ENCODE results near the gene VHLL.

VHLL gene

GRCh38 chr1:156257711-156258110, 41.4 kb downstream of the VHLL start:
- no peak overlapping the region for H3K27ac ChIP-seq (ENCODE audit: low read depth, low read length)
- peaks cover 87% of the 10 kb centered on the region for H3K36me3 ChIP-seq (ENCODE audit: insufficient read depth, low read length)
- H3K9ac ChIP-seq (ENCODE audit: low read depth, low read length), result no peak overlapping the region
- no peak overlapping the region for H3K4me3 ChIP-seq (ENCODE audit: low read length)
- no peaks in the 10 kb centered on the region for H3K4me1 ChIP-seq (ENCODE audit: insufficient read depth, low read length)
- H3K9me3 ChIP-seq (ENCODE audit: insufficient read depth, low read depth, low read length), result no peaks in the 10 kb centered on the region
- H3K27me3 ChIP-seq (ENCODE audit: insufficient read depth, low read length), result no peaks in the 10 kb centered on the region
- WGBS, result 98% methylated on average over 2 of the region's 2 CpGs

GRCh38 chr1:156253634-156254033, 45.5 kb downstream of the VHLL start:
- no peaks in the 10 kb centered on the region for H3K9me3 ChIP-seq (ENCODE audit: insufficient read depth, low read depth, low read length)
- 97% methylated on average over 3 of the region's 3 CpGs for WGBS
- H3K4me3 ChIP-seq (ENCODE audit: low read length), result no peak overlapping the region
- H3K36me3 ChIP-seq (ENCODE audit: insufficient read depth, low read length), result peaks cover 89% of the 10 kb centered on the region
- no peaks in the 10 kb centered on the region for H3K4me1 ChIP-seq (ENCODE audit: insufficient read depth, low read length)
- H3K27ac ChIP-seq (ENCODE audit: low read depth, low read length), result no peak overlapping the region
- H3K27me3 ChIP-seq (ENCODE audit: insufficient read depth, low read length), result no peaks in the 10 kb centered on the region
- no peak overlapping the region for H3K9ac ChIP-seq (ENCODE audit: low read depth, low read length)

- H3K9ac ChIP-seq (ENCODE audit: low read depth, low read length), result no peak overlapping the region
- peaks cover 6% of the 10 kb centered on the region for H3K4me1 ChIP-seq (ENCODE audit: insufficient read depth, low read length)
- no peaks in the 10 kb centered on the region for H3K9me3 ChIP-seq (ENCODE audit: insufficient read depth, low read depth, low read length)
- H3K27ac ChIP-seq (ENCODE audit: low read depth, low read length), result no peak overlapping the region
- H3K4me3 ChIP-seq (ENCODE audit: low read length), result no peak overlapping the region
- WGBS, result 82% methylated on average over 3 of the region's 3 CpGs
- peaks cover 70% of the 10 kb centered on the region for H3K36me3 ChIP-seq (ENCODE audit: insufficient read depth, low read length)
- H3K27me3 ChIP-seq (ENCODE audit: insufficient read depth, low read length), result no peaks in the 10 kb centered on the region
Observed at GRCh38 chr1:156251527-156251926, 47.6 kb downstream of the VHLL start.

- H3K27me3 ChIP-seq (ENCODE audit: insufficient read depth, low read length), result peaks cover 7% of the 10 kb centered on the region; the same call in 1 of the 2 replicates
- no peaks in the 10 kb centered on the region for H3K9me3 ChIP-seq (ENCODE audit: insufficient read depth, low read depth, low read length)
- WGBS, result 94% methylated on average over 5 of the region's 5 CpGs
- no peak overlapping the region for H3K9ac ChIP-seq (ENCODE audit: low read depth, low read length)
- peaks cover 58% of the 10 kb centered on the region for H3K36me3 ChIP-seq (ENCODE audit: insufficient read depth, low read length)
- no peak overlapping the region for H3K27ac ChIP-seq (ENCODE audit: low read depth, low read length)
- no peak overlapping the region for H3K4me3 ChIP-seq (ENCODE audit: low read length)
- H3K4me1 ChIP-seq (ENCODE audit: insufficient read depth, low read length), result peaks cover 7% of the 10 kb centered on the region
Observed at GRCh38 chr1:156249593-156249992, 49.5 kb downstream of the VHLL start.
